Measurements from ENCODE around the gene OR2L8. TPM values are rescaled to one million over a fixed set of nuclear protein-coding genes. Genes with fewer than 3 reads are reported as not detected.
"Not testable (repeated sequence)": the region's sequence is repeated elsewhere in the genome, so short reads cannot be mapped to it uniquely, and the experiment has no call there.

Gene OR2L8
- total RNA-seq, 1 experiment from 2014 or later: not detected

DNA sequence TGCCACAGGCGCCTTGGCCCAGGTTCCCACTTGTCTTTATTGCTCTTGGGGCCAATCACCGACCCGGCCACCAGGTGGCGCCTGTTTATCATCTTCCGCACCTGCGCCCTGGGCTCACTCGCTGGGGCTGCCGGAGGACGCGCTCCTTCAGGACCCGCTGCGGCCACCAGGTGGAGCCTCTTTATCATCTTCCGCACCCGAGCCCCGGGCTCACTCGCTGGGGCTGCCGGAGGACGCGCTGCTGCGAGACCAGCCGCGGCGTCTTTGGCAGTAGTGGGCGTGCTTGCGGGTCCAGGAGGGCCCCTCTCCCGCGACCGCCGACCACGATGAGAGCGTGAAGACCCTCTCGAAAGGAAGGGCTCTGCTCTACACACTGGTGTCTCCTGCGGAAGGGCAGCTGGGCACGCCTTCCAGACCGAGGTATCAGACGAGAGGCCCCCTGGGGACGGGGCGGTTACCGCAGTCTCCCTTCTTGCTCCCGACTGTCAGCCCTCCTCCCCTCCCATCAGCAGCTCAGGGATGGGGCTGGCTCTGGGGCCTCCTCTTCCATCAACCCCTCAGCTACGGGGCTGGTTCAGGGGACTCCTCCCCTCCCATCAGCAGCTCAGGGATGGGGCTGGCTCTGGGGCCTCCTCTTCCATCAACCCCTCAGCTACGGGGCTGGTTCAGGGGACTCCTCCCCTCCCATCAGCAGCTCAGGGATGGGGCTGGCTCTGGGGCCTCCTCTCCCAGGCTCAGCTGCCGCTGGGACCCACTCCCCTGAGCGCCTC is 11.5 kb upstream of the OR2L8 start:
- not testable (repeated sequence) for H3K4me1 ChIP-seq; H3K36me3 ChIP-seq; H3K9me3 ChIP-seq (replicated peaks); H3K27ac ChIP-seq; H3K27me3 ChIP-seq; H3K4me3 ChIP-seq
- peak; percentile 10 to 21 for DNase-seq

DNA sequence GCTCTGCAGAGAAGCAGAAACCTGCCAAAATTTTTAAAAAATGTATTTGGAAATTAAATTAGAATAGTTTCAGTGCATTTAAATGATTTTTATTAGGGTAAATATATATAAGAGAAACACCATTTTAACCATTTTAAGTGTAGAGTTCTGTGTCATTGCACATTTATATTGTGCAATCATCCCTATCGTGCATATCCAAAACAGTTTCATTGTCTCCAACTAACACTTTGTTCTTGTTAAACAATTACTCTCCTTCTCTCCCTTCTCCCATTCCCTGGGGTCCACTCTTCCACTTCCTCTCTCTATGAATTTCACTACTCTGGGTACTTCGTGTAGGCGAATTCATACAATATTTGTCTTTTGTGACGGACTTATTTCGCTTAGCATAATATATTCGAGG is 6.0 kb upstream of the OR2L8 start:
- H3K4me3 ChIP-seq: no peak overlapping the region

DNA sequence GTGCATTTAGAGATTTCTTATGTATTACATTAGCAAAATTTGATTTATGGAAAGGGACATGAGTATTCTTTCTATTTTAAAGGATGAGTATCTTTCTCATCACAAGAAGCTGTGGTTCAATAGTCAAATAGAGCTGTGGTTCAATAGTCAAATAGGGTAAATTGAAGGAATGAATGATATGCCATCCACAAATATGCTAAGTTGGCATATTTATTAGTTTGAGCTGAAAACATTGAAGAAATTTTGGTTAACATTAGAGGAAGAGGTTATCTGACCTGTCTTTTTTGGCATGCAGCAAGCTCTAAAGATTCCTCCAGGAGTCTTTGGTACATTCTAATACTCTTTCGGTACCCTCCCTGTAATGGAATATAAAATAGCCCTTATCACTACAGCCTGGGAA is 4.8 kb downstream of the OR2L8 start:
- Histone ChIP-seq H3K36me3 (no peaks in the 10 kb centered on the region), H3K4me3 (no peak overlapping the region), H3K4me1 (no peaks in the 10 kb centered on the region), H3K27me3 (no peaks in the 10 kb centered on the region), H3K27ac (no peak overlapping the region), H3K9me3 (replicated peaks) (no peaks in the 10 kb centered on the region)
- no peak for DNase-seq

More for the DNA sequence above, 6.0 kb upstream of the OR2L8 start:
- no peaks in the 10 kb centered on the region for H3K4me1 ChIP-seq
- H3K27me3 ChIP-seq: no peaks in the 10 kb centered on the region
- DNase-seq: no peak
- no peak overlapping the region for H3K27ac ChIP-seq
- no peaks in the 10 kb centered on the region for H3K36me3 ChIP-seq
- H3K9me3 ChIP-seq (replicated peaks): no peaks in the 10 kb centered on the region

DNA sequence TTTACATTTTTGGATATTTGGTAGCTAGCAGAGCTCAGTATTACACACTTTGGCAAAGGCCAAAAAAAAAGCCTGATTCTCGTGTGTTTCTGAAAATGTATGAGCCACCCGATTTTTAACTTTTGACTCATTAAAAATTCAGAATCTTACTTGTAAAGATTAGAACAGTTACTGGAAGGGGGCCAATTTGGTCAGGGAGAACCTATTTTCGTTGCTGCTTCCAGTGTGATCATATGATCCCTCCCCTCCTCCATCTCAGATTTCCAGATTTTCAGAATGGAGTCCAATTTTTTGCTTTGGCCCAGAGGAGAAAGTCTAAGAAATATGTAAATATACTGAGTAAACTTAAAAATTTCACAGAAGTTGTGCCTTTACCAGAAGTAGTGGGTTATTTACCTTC is 13.1 kb downstream of the OR2L8 start:
- Histone ChIP-seq H3K36me3 (no peaks in the 10 kb centered on the region), H3K27ac (no peak overlapping the region), H3K4me1 (no peaks in the 10 kb centered on the region), H3K9me3 (replicated peaks) (no peaks in the 10 kb centered on the region), H3K27me3 (no peaks in the 10 kb centered on the region), H3K4me3 (no peak overlapping the region)
- peak in 1 of 2 experiments; percentile 11 for DNase-seq

DNA sequence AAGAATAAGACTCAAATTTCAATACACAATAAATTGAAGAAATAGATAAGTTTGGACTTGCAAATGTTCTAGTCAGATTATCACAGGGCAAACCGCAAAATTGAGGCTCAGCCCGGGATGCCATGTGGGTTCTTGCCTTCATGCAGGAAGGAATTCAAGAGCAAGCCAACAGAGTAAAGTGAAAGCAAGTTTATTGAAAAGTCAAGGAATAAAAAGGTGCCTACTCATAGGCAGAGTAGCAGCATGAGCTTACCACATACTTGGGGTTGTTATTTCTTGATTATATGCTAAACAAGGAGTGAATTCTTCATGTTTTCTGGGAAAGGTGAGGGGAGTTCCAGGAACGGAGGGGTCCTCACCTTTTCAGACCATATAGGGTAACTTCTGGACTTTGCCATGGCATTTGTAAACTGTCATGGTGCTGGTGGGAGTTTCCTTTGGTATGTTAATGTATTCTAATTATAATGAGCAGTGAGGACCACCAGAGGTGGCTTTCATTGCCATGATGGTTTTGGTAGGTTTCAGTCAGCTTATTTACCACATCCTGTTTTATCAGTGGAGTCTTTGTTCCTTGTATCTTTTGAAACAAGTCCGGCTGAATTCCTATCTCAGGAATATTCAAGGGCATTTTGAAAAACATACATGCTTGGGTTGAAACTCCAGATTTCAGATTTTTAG is 14.4 kb downstream of the OR2L8 start:
- DNase-seq: peak in 1 of 2 experiments; percentile 3
- H3K4me1 ChIP-seq: no peaks in the 10 kb centered on the region
- H3K4me3 ChIP-seq: no peak overlapping the region
- no peaks in the 10 kb centered on the region for H3K9me3 ChIP-seq (replicated peaks)
- no peaks in the 10 kb centered on the region for H3K27me3 ChIP-seq
- no peaks in the 10 kb centered on the region for H3K36me3 ChIP-seq
- H3K27ac ChIP-seq: no peak overlapping the region

DNA sequence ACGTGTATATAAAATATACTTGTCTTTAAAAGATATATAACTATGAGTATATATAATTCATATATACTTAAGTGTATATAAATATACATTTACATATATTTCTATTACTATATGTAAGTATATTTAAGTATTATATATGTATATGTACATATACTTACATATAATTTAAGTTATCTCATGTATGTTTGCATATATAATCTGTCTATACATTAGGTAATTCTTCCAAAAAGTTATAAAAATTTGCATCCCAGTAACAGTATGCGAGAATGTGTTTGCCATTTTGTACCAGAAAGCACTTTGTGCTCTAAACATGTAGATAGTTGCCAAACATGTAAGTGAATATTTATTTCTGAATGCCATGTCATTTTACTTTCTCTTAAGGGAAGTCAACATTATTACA is 16.3 kb downstream of the OR2L8 start, which contains the start of gene OR2AK2:
OR2AK2 (plus strand) TSS at position 301 of the 400 bp plus-strand sequence. CDS start 144 bp downstream, outside the sequence.
- Histone ChIP-seq H3K4me3 (no peak within 1 kb of the TSS), H3K27ac (no peak within 1 kb of the TSS), H3K4me1 (no peaks in the 10 kb centered on the region), H3K27me3 (no peaks in the 10 kb centered on the region), H3K36me3 (no peaks in the 10 kb centered on the region), H3K9me3 (replicated peaks) (no peaks in the 10 kb centered on the region)
- DNase-seq: no peak

DNA sequence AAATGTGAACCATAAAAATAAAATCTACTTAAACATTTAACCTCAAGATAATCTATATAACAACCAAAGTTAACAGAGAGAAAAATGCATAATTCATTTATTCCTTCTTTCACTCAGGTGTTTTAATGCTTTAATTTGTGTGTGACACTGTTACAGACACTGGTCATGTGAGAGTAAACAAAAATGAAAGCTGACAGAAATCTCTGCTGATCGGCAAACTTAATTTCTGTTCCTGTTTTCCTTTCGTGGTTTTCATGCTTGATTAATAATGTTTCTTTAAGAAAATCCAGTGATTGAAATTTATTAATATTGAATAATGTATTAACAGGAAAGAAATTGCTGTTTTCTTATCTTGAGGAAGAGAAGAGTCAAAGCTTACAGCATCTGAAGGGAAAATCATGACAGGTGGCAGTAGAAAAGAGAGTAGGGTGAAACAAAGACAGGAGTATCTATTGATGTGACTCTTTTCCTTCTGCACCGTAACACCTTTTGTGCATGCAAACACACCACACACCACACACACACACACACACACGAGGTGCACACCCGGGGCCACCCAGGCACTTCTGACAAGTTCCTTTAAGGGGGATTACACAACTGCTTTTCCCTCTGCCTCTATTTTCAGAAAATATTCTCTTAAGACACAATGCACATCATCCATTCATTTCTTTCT is 18.0 kb downstream of the OR2L8 start:
- Histone ChIP-seq H3K36me3 (no peaks in the 10 kb centered on the region), H3K27me3 (no peaks in the 10 kb centered on the region), H3K9me3 (replicated peaks) (no peaks in the 10 kb centered on the region), H3K4me3 (no peak overlapping the region), H3K4me1 (no peaks in the 10 kb centered on the region), H3K27ac (no peak overlapping the region)
- DNase-seq: no peak

DNA sequence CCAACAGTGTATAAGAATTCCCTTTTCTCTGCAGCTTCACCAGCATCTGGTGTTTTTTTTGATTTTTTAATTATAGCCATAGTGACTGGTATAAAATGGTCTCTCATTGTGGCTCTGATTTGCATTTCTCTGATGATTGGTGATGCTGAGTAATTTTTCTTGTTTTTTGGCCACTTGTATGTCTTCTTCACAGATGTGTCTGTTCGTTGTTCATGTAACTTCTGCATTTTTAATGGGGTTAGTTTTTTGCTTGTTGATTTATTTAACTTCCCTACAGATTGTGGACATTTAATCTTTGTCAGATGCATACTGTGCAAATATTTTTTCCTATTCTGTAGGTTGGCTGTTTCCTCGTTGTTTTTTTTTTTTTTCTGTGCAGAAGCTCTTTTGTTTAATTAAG is 44.3 kb downstream of the OR2L8 start:
- no peaks in the 10 kb centered on the region for H3K9me3 ChIP-seq (replicated peaks)
- no peaks in the 10 kb centered on the region for H3K4me1 ChIP-seq
- no peaks in the 10 kb centered on the region for H3K27me3 ChIP-seq
- no peak overlapping the region for H3K4me3 ChIP-seq
- no peak for DNase-seq
- no peak overlapping the region for H3K27ac ChIP-seq
- H3K36me3 ChIP-seq: no peaks in the 10 kb centered on the region

DNA sequence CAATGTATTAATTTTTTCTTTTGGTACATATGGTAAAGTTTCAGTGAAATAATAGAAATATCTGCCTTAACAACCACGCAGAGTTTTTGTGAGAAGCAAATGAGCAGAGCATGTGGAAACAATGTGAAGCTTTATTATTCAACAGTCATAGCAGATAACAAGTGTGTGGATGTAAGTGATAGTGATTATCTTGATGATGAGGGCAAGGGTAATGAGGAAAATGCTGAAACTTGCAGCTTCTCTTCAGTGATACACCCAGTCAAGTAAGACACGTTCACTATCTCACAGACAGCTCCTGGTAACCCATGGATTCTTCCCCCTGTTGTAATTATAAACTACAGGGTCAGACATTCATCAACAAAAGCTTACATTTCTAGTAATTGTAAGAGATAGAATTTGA is 50.2 kb downstream of the OR2L8 start:
- Histone ChIP-seq H3K27me3 (no peaks in the 10 kb centered on the region), H3K4me3 (no peak overlapping the region)

More for the DNA sequence above, 50.2 kb downstream of the OR2L8 start:
- no peaks in the 10 kb centered on the region for H3K4me1 ChIP-seq
- no peaks in the 10 kb centered on the region for H3K9me3 ChIP-seq (replicated peaks)
- no peak for DNase-seq
- H3K36me3 ChIP-seq: no peaks in the 10 kb centered on the region
- H3K27ac ChIP-seq: no peak overlapping the region

Other genes with a start within 250 kb of the OR2L8 start
- gene OR6F1, start 232.2 kb upstream of the OR2L8 start, total RNA-seq (2014; rRNA removed; shearing (Covaris generic)): not detected in 2 replicates
- not detected in 2 replicates for gene OR14K1, start 210.2 kb upstream of the OR2L8 start, total RNA-seq (2014; rRNA removed; shearing (Covaris generic))
- not detected in 2 replicates for gene OR14A2, start 200.7 kb upstream of the OR2L8 start, total RNA-seq (2014; rRNA removed; shearing (Covaris generic))
- gene OR1C1, start 188.3 kb upstream of the OR2L8 start, total RNA-seq (2014; rRNA removed; shearing (Covaris generic)): not detected in 2 replicates
- gene OR14A16, start 124.7 kb upstream of the OR2L8 start, total RNA-seq (2014; rRNA removed; shearing (Covaris generic)): not detected in 2 replicates
- gene OR11L1, start 107.0 kb upstream of the OR2L8 start, total RNA-seq (2014; rRNA removed; shearing (Covaris generic)): not detected in 2 replicates
- not detected in 2 replicates for gene TRIM58, start 91.7 kb upstream of the OR2L8 start, total RNA-seq (2014; rRNA removed; shearing (Covaris generic))
- not detected in 2 replicates for gene OR2W3, start 53.3 kb upstream of the OR2L8 start, total RNA-seq (2014; rRNA removed; shearing (Covaris generic))
- not detected in 2 replicates for gene OR2T8, start 28.6 kb upstream of the OR2L8 start, total RNA-seq (2014; rRNA removed; shearing (Covaris generic))
- not detected in 2 replicates for gene OR2AJ1, start 24.0 kb upstream of the OR2L8 start, total RNA-seq (2014; rRNA removed; shearing (Covaris generic))
- gene OR2AK2, start 16.4 kb downstream of the OR2L8 start, total RNA-seq (2014; rRNA removed; shearing (Covaris generic)): not detected in 2 replicates
- gene OR2L5, start 64.8 kb downstream of the OR2L8 start, total RNA-seq (2014; rRNA removed; shearing (Covaris generic)): not detected in 2 replicates
- gene OR2L2, start 81.2 kb downstream of the OR2L8 start, total RNA-seq (2014; rRNA removed; shearing (Covaris generic)): not detected in 2 replicates
- gene OR2L3, start 98.0 kb downstream of the OR2L8 start, total RNA-seq (2014; rRNA removed; shearing (Covaris generic)): not detected in 2 replicates
- not detected in 2 replicates for gene OR2L13, start 146.3 kb downstream of the OR2L8 start, total RNA-seq (2014; rRNA removed; shearing (Covaris generic))
- not detected in 2 replicates for gene OR2M5, start 196.3 kb downstream of the OR2L8 start, total RNA-seq (2014; rRNA removed; shearing (Covaris generic))
- gene OR2M2, start 226.0 kb downstream of the OR2L8 start, total RNA-seq (2014; rRNA removed; shearing (Covaris generic)): not detected in 2 replicates
- 0.02 TPM in 1 of 2 replicates, not detected in the other for gene OR2M3, start 248.4 kb downstream of the OR2L8 start, total RNA-seq (2014; rRNA removed; shearing (Covaris generic))

Measured in SJCRH30 (cell line).